ENCODE results near the gene MTR. TPM values are rescaled to one million over a fixed set of nuclear protein-coding genes. Genes with fewer than 3 reads are reported as not detected.

MTR gene
- total RNA-seq, 1 donor from 2014 or later, result 51.8 TPM

GRCh38 chr1:236760986-236761385, 34.1 kb upstream of the MTR start:
- Mint-ChIP-seq H3K9me3 (no peaks in the 10 kb centered on the region), H3K27me3 (peaks cover 9% of the 10 kb centered on the region), H3K4me3 (no peak overlapping the region), H3K4me1 (peaks cover 6% of the 10 kb centered on the region), H3K36me3 (ENCODE audit: low read depth) (no peaks in the 10 kb centered on the region), H3K27ac (no peak overlapping the region)
- intact Hi-C loops (cut with micrococcal nuclease), result no loop called here
- DNase-seq, result no peak

GRCh38 chr1:236761397-236762132, 33.5 kb upstream of the MTR start:
- intact Hi-C loops (cut with micrococcal nuclease), result no loop called here
- Mint-ChIP-seq H3K4me1 (peaks cover 6% of the 10 kb centered on the region), H3K9me3 (no peaks in the 10 kb centered on the region), H3K27me3 (peaks cover 12% of the 10 kb centered on the region), H3K4me3 (no peak overlapping the region), H3K27ac (no peak overlapping the region), H3K36me3 (ENCODE audit: low read depth) (no peaks in the 10 kb centered on the region)
- no peak for DNase-seq

DNA sequence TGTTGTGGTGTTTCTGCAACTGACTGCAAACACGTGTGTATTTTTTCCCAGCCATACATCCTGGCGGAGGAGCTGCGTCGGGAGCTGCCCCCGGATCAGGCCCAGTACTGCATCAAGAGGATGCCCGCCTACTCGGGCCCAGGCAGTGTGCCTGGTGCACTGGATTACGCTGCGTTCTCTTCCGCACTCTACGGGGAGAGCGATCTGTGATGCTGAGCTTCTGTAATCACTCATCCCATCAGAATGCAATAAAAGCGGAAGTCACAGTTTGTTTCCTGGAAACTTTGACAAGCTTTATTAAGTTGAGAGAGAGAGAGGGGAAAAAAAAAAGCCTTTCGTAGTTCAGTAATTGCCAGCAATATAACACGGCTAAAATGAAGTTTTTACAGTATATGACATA, 32.7 kb upstream of the MTR start:
- Mint-ChIP-seq H3K27me3 (peaks cover 15% of the 10 kb centered on the region), H3K27ac (no peak overlapping the region), H3K9me3 (no peaks in the 10 kb centered on the region), H3K4me3 (no peak overlapping the region), H3K4me1 (peaks cover 6% of the 10 kb centered on the region), H3K36me3 (ENCODE audit: low read depth) (no peaks in the 10 kb centered on the region)
- intact Hi-C loops (cut with micrococcal nuclease), result no loop called here
- no peak for DNase-seq

DNA sequence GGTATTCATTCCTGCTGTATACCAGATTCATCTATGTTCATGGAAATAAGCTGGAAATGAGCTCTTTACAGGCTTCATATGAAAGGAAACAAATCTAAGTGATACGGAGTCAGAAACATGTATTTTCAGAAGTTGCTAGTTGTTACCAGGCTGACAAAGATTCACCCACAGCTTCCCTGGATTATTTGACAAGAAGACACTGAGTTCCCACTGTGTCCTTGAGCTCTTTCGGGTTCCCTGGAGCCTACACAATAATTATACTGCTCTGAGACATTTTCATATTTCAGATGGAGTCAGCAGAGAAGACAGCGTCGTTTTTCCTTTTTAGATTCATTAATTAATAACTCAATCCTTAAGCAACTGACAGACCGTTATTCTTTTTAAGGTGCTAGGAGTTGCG, 29.3 kb upstream of the MTR start:
- no peaks in the 10 kb centered on the region for H3K36me3 Mint-ChIP-seq (ENCODE audit: low read depth)
- peaks cover 2% of the 10 kb centered on the region for H3K4me1 Mint-ChIP-seq
- H3K27me3 Mint-ChIP-seq, result peaks cover 24% of the 10 kb centered on the region
- no peak overlapping the region for H3K4me3 Mint-ChIP-seq
- intact Hi-C loops (cut with micrococcal nuclease), result no loop called here
- no peak overlapping the region for H3K27ac Mint-ChIP-seq
- no peak for DNase-seq
- H3K9me3 Mint-ChIP-seq, result no peaks in the 10 kb centered on the region

GRCh38 chr1:236766506-236766905, 28.6 kb upstream of the MTR start:
- no peak overlapping the region for H3K27ac Mint-ChIP-seq
- intact Hi-C loops (cut with micrococcal nuclease), result no loop called here
- H3K9me3 Mint-ChIP-seq, result no peaks in the 10 kb centered on the region
- no peak for DNase-seq
- no peaks in the 10 kb centered on the region for H3K36me3 Mint-ChIP-seq (ENCODE audit: low read depth)
- no peak overlapping the region for H3K4me3 Mint-ChIP-seq
- H3K4me1 Mint-ChIP-seq, result peaks cover 2% of the 10 kb centered on the region
- peaks cover 24% of the 10 kb centered on the region for H3K27me3 Mint-ChIP-seq

- no peak overlapping the region for H3K27ac Mint-ChIP-seq
- intact Hi-C loops (cut with micrococcal nuclease), result no loop called here
Observed at GRCh38 chr1:236767276-236767675, 27.8 kb upstream of the MTR start.

GRCh38 chr1:236768601-236769000, 26.5 kb upstream of the MTR start:
- H3K27ac Mint-ChIP-seq, result no peak overlapping the region
- H3K4me1 Mint-ChIP-seq, result no peaks in the 10 kb centered on the region
- intact Hi-C loops (cut with micrococcal nuclease), result no loop called here
- H3K4me3 Mint-ChIP-seq, result no peak overlapping the region
- H3K36me3 Mint-ChIP-seq (ENCODE audit: low read depth), result no peaks in the 10 kb centered on the region
- DNase-seq, result no peak
- no peaks in the 10 kb centered on the region for H3K9me3 Mint-ChIP-seq
- peaks cover 26% of the 10 kb centered on the region for H3K27me3 Mint-ChIP-seq

More at GRCh38 chr1:236767276-236767675, 27.8 kb upstream of the MTR start:
- Mint-ChIP-seq H3K27me3 (peaks cover 26% of the 10 kb centered on the region), H3K4me3 (no peak overlapping the region), H3K9me3 (no peaks in the 10 kb centered on the region), H3K4me1 (peaks cover 1% of the 10 kb centered on the region), H3K36me3 (ENCODE audit: low read depth) (no peaks in the 10 kb centered on the region)
- no peak for DNase-seq

DNA sequence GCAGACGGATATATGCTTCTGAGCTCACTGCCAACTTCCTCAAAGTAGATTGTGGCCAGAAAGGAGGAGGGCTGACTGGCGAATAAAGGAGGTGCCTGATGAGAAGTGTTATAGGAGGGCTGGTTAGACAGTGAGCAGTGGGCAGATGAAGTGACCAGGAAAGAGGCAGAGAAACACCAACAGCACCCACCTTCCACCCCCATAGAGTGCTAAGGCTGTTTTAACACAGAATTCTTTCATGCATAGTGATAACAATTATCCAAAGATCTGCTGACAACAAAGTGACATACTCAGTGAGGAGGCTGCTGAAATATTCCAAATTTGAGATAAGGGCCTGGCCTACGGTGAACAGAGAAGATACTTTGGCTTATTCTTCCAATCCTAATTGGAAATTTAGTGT, 21.2 kb upstream of the MTR start:
- intact Hi-C loops (cut with micrococcal nuclease), result no loop called here
- no peak overlapping the region for H3K4me3 Mint-ChIP-seq
- no peaks in the 10 kb centered on the region for H3K4me1 Mint-ChIP-seq
- H3K36me3 Mint-ChIP-seq (ENCODE audit: low read depth), result no peaks in the 10 kb centered on the region
- DNase-seq, result no peak
- peaks cover 24% of the 10 kb centered on the region for H3K27me3 Mint-ChIP-seq
- H3K9me3 Mint-ChIP-seq, result peaks cover 7% of the 10 kb centered on the region
- no peak overlapping the region for H3K27ac Mint-ChIP-seq

- Mint-ChIP-seq H3K27ac (no peak overlapping the region), H3K4me3 (no peak overlapping the region), H3K4me1 (no peaks in the 10 kb centered on the region), H3K9me3 (peaks cover 13% of the 10 kb centered on the region), H3K27me3 (peaks cover 27% of the 10 kb centered on the region), H3K36me3 (ENCODE audit: low read depth) (no peaks in the 10 kb centered on the region)
- intact Hi-C loops (cut with micrococcal nuclease), result no loop called here
- no peak for DNase-seq
Observed at GRCh38 chr1:236774926-236775325, 20.2 kb upstream of the MTR start.

- Mint-ChIP-seq H3K9me3 (peaks cover 13% of the 10 kb centered on the region), H3K27me3 (peaks cover 27% of the 10 kb centered on the region), H3K36me3 (ENCODE audit: low read depth) (no peaks in the 10 kb centered on the region), H3K27ac (no peak overlapping the region), H3K4me3 (no peak overlapping the region), H3K4me1 (no peaks in the 10 kb centered on the region)
- intact Hi-C loops (cut with micrococcal nuclease), result no loop called here
- no peak for DNase-seq
Observed at GRCh38 chr1:236779312-236779711, 15.8 kb upstream of the MTR start.

GRCh38 chr1:236785477-236785876, 9.6 kb upstream of the MTR start:
- Mint-ChIP-seq H3K27me3 (peaks cover 13% of the 10 kb centered on the region), H3K9me3 (no peaks in the 10 kb centered on the region), H3K4me1 (no peaks in the 10 kb centered on the region), H3K4me3 (no peak overlapping the region), H3K36me3 (ENCODE audit: low read depth) (no peaks in the 10 kb centered on the region), H3K27ac (no peak overlapping the region)
- intact Hi-C loops (cut with micrococcal nuclease), result no loop called here
- DNase-seq, result no peak

DNA sequence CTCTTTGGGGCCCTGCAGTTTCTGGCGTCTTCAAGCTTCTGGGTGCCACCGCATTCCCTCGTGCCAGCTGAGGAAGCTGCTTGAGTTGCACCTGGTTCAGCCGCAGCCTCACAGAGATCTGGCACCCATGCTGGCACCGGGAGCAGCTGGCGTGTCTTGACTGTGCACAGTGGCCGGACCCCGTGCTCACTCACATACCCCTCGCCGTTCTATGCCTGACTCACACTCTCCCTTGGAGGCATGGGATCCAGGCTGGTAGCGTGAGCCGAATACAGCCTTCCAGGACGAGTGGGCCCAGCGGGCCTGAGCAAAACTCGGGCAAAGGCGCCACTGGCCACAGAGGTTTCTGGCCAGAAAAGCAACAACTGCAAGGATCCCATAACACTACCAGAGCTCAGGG, 8.6 kb upstream of the MTR start:
- H3K27ac Mint-ChIP-seq, result no peak overlapping the region
- H3K9me3 Mint-ChIP-seq, result no peaks in the 10 kb centered on the region
- no peaks in the 10 kb centered on the region for H3K4me1 Mint-ChIP-seq
- H3K36me3 Mint-ChIP-seq (ENCODE audit: low read depth), result no peaks in the 10 kb centered on the region
- intact Hi-C loops (cut with micrococcal nuclease), result no loop called here
- DNase-seq, result no peak
- no peak overlapping the region for H3K4me3 Mint-ChIP-seq
- H3K27me3 Mint-ChIP-seq, result peaks cover 12% of the 10 kb centered on the region

DNA sequence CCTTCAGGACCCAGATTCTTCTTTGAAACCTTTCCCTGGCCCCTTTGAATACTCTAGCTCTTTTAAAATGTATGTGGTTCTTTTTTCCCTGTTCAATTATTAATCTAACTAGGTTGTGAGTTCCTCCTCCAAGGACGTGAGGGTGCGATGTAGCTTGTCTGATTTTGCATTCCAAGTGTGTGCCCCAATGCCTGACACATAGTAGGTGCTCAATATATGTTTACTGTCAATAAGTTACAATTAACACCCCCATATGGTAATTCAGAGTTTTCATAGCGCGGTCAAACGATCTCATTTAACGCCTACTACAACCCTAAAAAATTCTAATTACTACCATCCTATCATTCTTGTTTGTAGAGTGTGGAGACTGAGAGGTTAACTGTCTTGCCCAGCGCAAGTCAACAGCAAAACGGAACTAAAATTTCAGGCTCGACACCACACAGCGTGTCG, 482 bp upstream of the MTR start:
- H3K9me3 Mint-ChIP-seq, result no peaks in the 10 kb centered on the region
- peaks cover 23% of the 10 kb centered on the region for H3K4me1 Mint-ChIP-seq
- H3K27ac Mint-ChIP-seq, result peak overlapping the region; percentile 94
- no peak for DNase-seq
- H3K4me3 Mint-ChIP-seq, result peak overlapping the region; percentile 92
- intact Hi-C loops (cut with micrococcal nuclease), result loop anchor here (2.0 to 5.0 kb wide), 3 partner anchors 74 to 512 kb away; partner anchors contain the start of genes ERO1B and LGALS8
- H3K27me3 Mint-ChIP-seq, result peaks cover 10% of the 10 kb centered on the region
- peaks cover 10% of the 10 kb centered on the region for H3K36me3 Mint-ChIP-seq (ENCODE audit: low read depth)

GRCh38 chr1:236795757-236796667, 920 bp downstream of the MTR start:
- Mint-ChIP-seq H3K27ac (peak overlapping the region; percentile 94), H3K9me3 (no peaks in the 10 kb centered on the region), H3K36me3 (ENCODE audit: low read depth) (peaks cover 17% of the 10 kb centered on the region), H3K4me1 (peaks cover 30% of the 10 kb centered on the region), H3K4me3 (peak overlapping the region; percentile 92), H3K27me3 (peaks cover 9% of the 10 kb centered on the region)
- intact Hi-C loops (cut with micrococcal nuclease), result loop anchor here (1.0 to 5.0 kb wide), 4 partner anchors 73 to 514 kb away; partner anchors contain the start of genes ERO1B, HEATR1 and LGALS8
- no peak for DNase-seq

Measured in activated CD4-positive, alpha-beta T cell treated with anti-CD3 and anti-CD28 coated beads, Interleukin-2, amount 10 ng/mL, durations not matched to agents 24 days and 14 days (primary cell).